ENCODE data around the gene BBS1.

- TF ChIP-seq MAX (IDR thresholded peaks at IDR 0.05; ENCODE audit: low read depth) = no peak
- no peak for TF ChIP-seq JUND (IDR thresholded peaks at IDR 0.05)
- no peak for TF ChIP-seq CTCF (IDR thresholded peaks at IDR 0.05)
- no peak for TF ChIP-seq SMC3 (IDR thresholded peaks at IDR 0.05; ENCODE audit: low read depth, low read length)
- no peak for TF ChIP-seq USF2 (IDR thresholded peaks at IDR 0.05; ENCODE audit: borderline replicate concordance, low read depth, low read length)
- no peak for TF ChIP-seq FOXM1 (IDR thresholded peaks at IDR 0.05; ENCODE audit: low read depth)
- TF ChIP-seq RAD21 (IDR thresholded peaks at IDR 0.05; ENCODE audit: low read length) = no peak
- no peak for TF ChIP-seq NFIC (IDR thresholded peaks at IDR 0.05; ENCODE audit: borderline replicate concordance)
- TF ChIP-seq POLR2AphosphoS5 (IDR thresholded peaks at IDR 0.05; ENCODE audit: low read depth, low read length) = no peak
Observed at GRCh38 chr11:66557733-66558326, 47.4 kb downstream of the BBS1 start.

Measured in SK-N-SH (cell line).